ENCODE results near the gene CD300LB.

Gene CD300LB

GRCh38 chr17:74531231-74531761, at the start of gene CD300LB:
TSS of gene CD300LB (minus strand) at chr17:74531475. CDS start at chr17:74531350, 125 bp downstream.
- peak; percentile 2 for DNase-seq
- ATAC-seq (ENCODE audit: insufficient read depth, low read depth), result no peak
- Histone ChIP-seq H3K79me2 (ENCODE audit: insufficient read depth, low read length) (no peaks in the 10 kb centered on the region), H3K9ac (ENCODE audit: low read depth, low read length) (no peak within 1 kb of the TSS), H3K4me3 (ENCODE audit: low read depth in 1 of 2, low read length in 2 of 2) (no peak within 1 kb of the TSS), H3K4me2 (ENCODE audit: insufficient read depth, low read length) (no peak within 1 kb of the TSS), H4K20me1 (ENCODE audit: insufficient read depth, low read length) (no peaks in the 10 kb centered on the region), H3K27me3 (ENCODE audit: insufficient read depth, low read length, poor library complexity) (peaks cover 2% of the 10 kb centered on the region), H3K27ac (ENCODE audit: low read length) (no peak within 1 kb of the TSS), H3K4me1 (ENCODE audit: insufficient read depth, low read length) (no peaks in the 10 kb centered on the region), H3K36me3 (ENCODE audit: insufficient read depth, low read length) (no peaks in the 10 kb centered on the region), H3K9me3 (ENCODE audit: insufficient read depth, low read length, severe bottlenecking) (no peaks in the 10 kb centered on the region), H2AFZ (ENCODE audit: low read depth, low read length) (no peak within 1 kb of the TSS)
- TF ChIP-seq CTCF (IDR thresholded peaks at IDR 0.05; ENCODE audit: borderline replicate concordance, extremely low read depth, low read length, poor library complexity, severe bottlenecking) (no peak), EZH2 (IDR thresholded peaks at IDR 0.05; ENCODE audit: borderline replicate concordance, low read depth, low read length, severe bottlenecking) (no peak)

- Histone ChIP-seq H3K9me3 (ENCODE audit: insufficient read depth, low read length, severe bottlenecking) (no peaks in the 10 kb centered on the region), H3K4me1 (ENCODE audit: insufficient read depth, low read length) (peaks cover 8% of the 10 kb centered on the region), H3K36me3 (ENCODE audit: insufficient read depth, low read length) (no peaks in the 10 kb centered on the region), H3K27ac (ENCODE audit: low read length) (no peak overlapping the region), H3K4me2 (ENCODE audit: insufficient read depth, low read length) (no peak overlapping the region), H3K27me3 (ENCODE audit: insufficient read depth, low read length, poor library complexity) (no peaks in the 10 kb centered on the region), H3K4me3 (ENCODE audit: low read depth in 1 of 2, low read length in 2 of 2) (no peak overlapping the region), H2AFZ (ENCODE audit: low read depth, low read length) (peak overlapping the region; percentile 72), H3K79me2 (ENCODE audit: insufficient read depth, low read length) (no peaks in the 10 kb centered on the region), H4K20me1 (ENCODE audit: insufficient read depth, low read length) (no peaks in the 10 kb centered on the region), H3K9ac (ENCODE audit: low read depth, low read length) (no peak overlapping the region)
- TF ChIP-seq EZH2 (IDR thresholded peaks at IDR 0.05; ENCODE audit: borderline replicate concordance, low read depth, low read length, severe bottlenecking) (no peak), CTCF (IDR thresholded peaks at IDR 0.05; ENCODE audit: borderline replicate concordance, extremely low read depth, low read length, poor library complexity, severe bottlenecking) (no peak)
- peak; percentile 62; the same call in 1 of the 3 replicates for ATAC-seq (ENCODE audit: insufficient read depth, low read depth)
- peak; percentile 39 for DNase-seq
Observed at GRCh38 chr17:74579900-74580299, 48.6 kb upstream of the CD300LB start.

- no peak overlapping the region for H3K27ac ChIP-seq (ENCODE audit: low read length)
- peaks cover 8% of the 10 kb centered on the region for H3K4me1 ChIP-seq (ENCODE audit: insufficient read depth, low read length)
- no peak overlapping the region for H3K4me2 ChIP-seq (ENCODE audit: insufficient read depth, low read length)
- H2AFZ ChIP-seq (ENCODE audit: low read depth, low read length), result no peak overlapping the region
- H4K20me1 ChIP-seq (ENCODE audit: insufficient read depth, low read length), result no peaks in the 10 kb centered on the region
- H3K9me3 ChIP-seq (ENCODE audit: insufficient read depth, low read length, severe bottlenecking), result no peaks in the 10 kb centered on the region
- no peak for ATAC-seq (ENCODE audit: insufficient read depth, low read depth)
- no peak overlapping the region for H3K9ac ChIP-seq (ENCODE audit: low read depth, low read length)
- no peak for DNase-seq
- no peak overlapping the region for H3K4me3 ChIP-seq (ENCODE audit: low read depth in 1 of 2, low read length in 2 of 2)
- TF ChIP-seq CTCF (IDR thresholded peaks at IDR 0.05; ENCODE audit: borderline replicate concordance, extremely low read depth, low read length, poor library complexity, severe bottlenecking) (no peak), EZH2 (IDR thresholded peaks at IDR 0.05; ENCODE audit: borderline replicate concordance, low read depth, low read length, severe bottlenecking) (no peak)
- no peaks in the 10 kb centered on the region for H3K27me3 ChIP-seq (ENCODE audit: insufficient read depth, low read length, poor library complexity)
- H3K36me3 ChIP-seq (ENCODE audit: insufficient read depth, low read length), result no peaks in the 10 kb centered on the region
- H3K79me2 ChIP-seq (ENCODE audit: insufficient read depth, low read length), result no peaks in the 10 kb centered on the region
Observed at GRCh38 chr17:74578979-74579378, 47.7 kb upstream of the CD300LB start.

Measured in DND-41 (cell line).